K562 (cell line): ENCODE measurements around the gene CISD3. TPM values are rescaled to one million over a fixed set of nuclear protein-coding genes. Genes with fewer than 3 reads are reported as not detected.

Source experiments
- ATAC-seq: fragments of 200-7000 bp; cut with Tn5 transposase; 3 replicates; pipeline ENCODE4 v1.9.1; 2020; ENCODE audit warnings: moderate library complexity
- BruUV-seq: library from RNA; stranded (reverse); fragments of 400-500 nt; replicated peaks from 2 replicates; lab custom pipeline; 2021; lab: Mats Ljungman, UMichigan
- CTCF ChIA-PET: fragments of 300-600 bp; formaldehyde crosslinking; extraction: SDS; loops from one replicate; lab custom pipeline; 2021; ENCODE audit warnings: low intra/inter-chr PET ratio; lab: Yijun Ruan, JAX
- POLR2A ChIA-PET: fragments of 300-600, 350-650 bp; sonication (Branson Sonifier 250); formaldehyde crosslinking; extraction: SDS; loops from one replicate; lab custom pipeline; 2021; ENCODE audit warnings: antibody characterized with exemption, inconsistent platforms; lab: Yijun Ruan, JAX
- DNase-seq, 4 experiments: peaks; one replicate each; pipeline versions ENCODE4 v3.0.0 to v3.0.0-alpha.2; 2011 to 2018; ENCODE audit warnings: low spot score in 3 of 4, mixed read lengths in 3 of 4; ENCODE audit errors: extremely low read depth in 1 of 4
- FAIRE-seq: peaks from 2 replicates; lab custom pipeline; 2011; peaks lifted over from hg19 to GRCh38; lab: Jason Lieb, UNC
- H2AFZ ChIP-seq: 2 replicates; pipeline ENCODE4 v1.6.0; 2011; ENCODE audit warnings: low read depth, low read length, control low read depth, inconsistent platforms
- H3K27ac ChIP-seq: fragments of 200-600 bp; 3 replicates; pipeline ENCODE4 v1.8.0; 2011; ENCODE audit warnings: low read depth, mild to moderate bottlenecking, control low read depth, inconsistent platforms, low read length, moderate library complexity, mixed read lengths; ENCODE audit errors: extremely low read depth
- H3K27me3 ChIP-seq, 2 experiments: fragments of 300-600 bp in 1 of 2; 2 replicates in 1 of 2; 3 replicates in 1 of 2; pipeline versions ENCODE4 v1.6.0 to v1.8.0; 2011; ENCODE audit warnings: inconsistent platforms in 2 of 2, low read length in 2 of 2, mild to moderate bottlenecking in 1 of 2, mixed read lengths in 1 of 2, moderate library complexity in 1 of 2; ENCODE audit not compliant: control insufficient read depth in 2 of 2, insufficient read depth in 2 of 2
- H3K36me3 ChIP-seq: fragments of 300-600 bp; 3 replicates; pipeline ENCODE4 v1.8.0; 2011; ENCODE audit warnings: mild to moderate bottlenecking, low read length, inconsistent platforms; ENCODE audit not compliant: control insufficient read depth, insufficient read depth
- H3K4me1 ChIP-seq, 2 experiments: fragments of 200-600 bp in 1 of 2; replicated peaks in 1 of 2; 2 replicates in 1 of 2; 3 replicates in 1 of 2; pipeline versions ENCODE4 v1.5.1 to v1.8.0; 2011; ENCODE audit warnings: inconsistent platforms in 2 of 2, low read length in 2 of 2, mild to moderate bottlenecking in 1 of 2, mixed read lengths in 1 of 2, moderate library complexity in 1 of 2; ENCODE audit not compliant: control insufficient read depth in 2 of 2, insufficient read depth in 2 of 2
- H3K4me2 ChIP-seq: 2 replicates; pipeline ENCODE4 v1.6.1; 2011; ENCODE audit warnings: low read length, control low read depth, inconsistent platforms, mixed read lengths; ENCODE audit not compliant: insufficient read depth
- H3K4me3 ChIP-seq: fragments of 200-600 bp; sonication (generic), shearing (Covaris generic); 2 replicates; pipeline ENCODE4 v1.5.1; 2016; ENCODE audit warnings: control low read depth, inconsistent platforms
- H3K79me2 ChIP-seq: fragments of 200-600 bp; 3 replicates; pipeline ENCODE4 v1.8.0; 2011; ENCODE audit warnings: low read length, inconsistent platforms; ENCODE audit not compliant: control insufficient read depth, insufficient read depth
- H3K9ac ChIP-seq, 2 experiments: 2 replicates each; pipeline versions ENCODE4 v1.6.0 to v1.6.1; 2011; ENCODE audit warnings: low read depth in 2 of 2, low read length in 2 of 2, control low read depth in 1 of 2, inconsistent platforms in 1 of 2, mild to moderate bottlenecking in 1 of 2, mixed read lengths in 1 of 2; ENCODE audit not compliant: insufficient read depth in 1 of 2
- H3K9me1 ChIP-seq: one replicate; pipeline ENCODE4 v1.6.0; 2011; ENCODE audit warnings: inconsistent platforms, mild to moderate bottlenecking, low read length, moderate library complexity; ENCODE audit not compliant: control insufficient read depth, insufficient read depth
- H3K9me3 ChIP-seq: replicated peaks from 2 replicates; pipeline ENCODE4 v1.5.1; 2011; ENCODE audit warnings: low read depth, low read length, inconsistent platforms; ENCODE audit not compliant: control insufficient read depth, insufficient read depth
- H4K20me1 ChIP-seq: replicated peaks from 2 replicates; pipeline ENCODE4 v1.6.1; 2011; ENCODE audit warnings: low read length, inconsistent platforms, mixed read lengths; ENCODE audit not compliant: control insufficient read depth, insufficient read depth
- CTBP1 ChIP-seq: fragments of 450-650 bp; IDR thresholded peaks from 2 replicates; pipeline ENCODE4 v1.6.1; 2016; ENCODE audit warnings: borderline replicate concordance
- IRF1 ChIP-seq: sonication (generic); formaldehyde crosslinking; IDR thresholded peaks from 2 replicates; pipeline ENCODE4 v1.8.0; 2022; ENCODE audit warnings: missing genetic modification reagents, mild to moderate bottlenecking, borderline replicate concordance
- MTA2 ChIP-seq: fragments of 450-650 bp; IDR thresholded peaks from 2 replicates; pipeline ENCODE4 v1.6.1; 2016; ENCODE audit warnings: low read depth
- NFYB ChIP-seq: IDR thresholded peaks from 2 replicates; pipeline ENCODE4 v1.6.1; 2011; ENCODE audit warnings: mild to moderate bottlenecking, moderate library complexity; ENCODE audit not compliant: insufficient read length; ENCODE audit errors: extremely low read depth
- PCBP1 ChIP-seq: fragments of 200-400 bp; formaldehyde crosslinking; IDR thresholded peaks from 2 replicates; pipeline ENCODE4 v1.6.1; 2018; ENCODE audit warnings: mild to moderate bottlenecking, low read depth, low read length; ENCODE audit not compliant: poor library complexity, severe bottlenecking
- PHB2 ChIP-seq: fragments of 450-650 bp; IDR thresholded peaks from 2 replicates; pipeline ENCODE4 v1.6.1; 2017; ENCODE audit warnings: low read depth
- ZBTB34 ChIP-seq: fragments of 250-450 bp; sonication (Bioruptor Pico); IDR thresholded peaks from 2 replicates; pipeline ENCODE4 v1.8.0; 2021; ENCODE audit warnings: mild to moderate bottlenecking, moderate library complexity
- ZNF121 ChIP-seq: sonication (generic); formaldehyde crosslinking; conservative IDR thresholded peaks from 2 replicates; pipeline ENCODE4 v1.8.0; 2022; ENCODE audit warnings: missing genetic modification reagents
- ZNF239 ChIP-seq: fragments of 250-450 bp; sonication (Bioruptor Pico); IDR thresholded peaks from 2 replicates; pipeline ENCODE4 v1.4.0; 2020; ENCODE audit warnings: mild to moderate bottlenecking
- WGBS: fragments of 100-300 bp; shearing (Covaris generic); methylation state at CpG from one replicate; pipeline ENCODE4 v1.1.6; 2016; ENCODE audit warnings: low coverage, mixed read lengths; ENCODE audit not compliant: insufficient coverage; ENCODE audit errors: missing lambda C conversion rate; 5-methylcytosine and 5-hydroxymethylcytosine counted together
- in situ Hi-C: fragments of 300-500 bp; cut with MboI; formaldehyde crosslinking; loops from 4 replicates; pipeline ENCODE4 v1.15.0; 2018; ENCODE audit warnings: inconsistent platforms, mixed read lengths
- intact Hi-C: fragments of 100-400 bp; cut with micrococcal nuclease; formaldehyde crosslinking; loops from 2 replicates; pipeline ENCODE4 v1.14.2; 2022
- polyA plus RNA-seq, 8 experiments: library from polyadenylated mRNA; depleted of rRNA in 4 of 8; stranded (reverse) in 5 of 8; unstranded in 3 of 8; fragments of >200 nt; fragmentation: Nextera tagmentation in 2 of 8; fragmentation: Illumina TruSeq in 1 of 8; extraction: Ambion mirVana in 2 of 8; extraction: Trizol in 1 of 8; gene quantifications; 2 replicates each; pipeline versions ENCODE4 v1.2.1 to v1.2.3, GENCODE V29; 2011 to 2014; ENCODE audit warnings: inconsistent platforms in 1 of 8, missing spikeins in 1 of 8
- total RNA-seq, 7 experiments: library from RNA; depleted of rRNA in 6 of 7; stranded (reverse); fragments of >200 nt in 6 of 7; fragmentation: Illumina TruSeq in 2 of 7; extraction: Trizol in 2 of 7; gene quantifications; 2 replicates each; pipeline versions ENCODE4 v1.2.1 to v1.2.3, GENCODE V29; 2011 to 2021; ENCODE audit warnings: low replicate concordance in 1 of 7

CISD3 gene
- total and polyA plus RNA-seq, 9 of the 15 experiments (the other 6 are each of a cell fraction or from before 2014, with no cell fraction given), result 5.0 to 60.7 (median 15.7) TPM

GRCh38 chr17:38717139-38717745 lies 12.9 kb upstream of the CISD3 start:
- Histone ChIP-seq H2AFZ (no peak overlapping the region), H3K9me1 (peaks cover 10% of the 10 kb centered on the region), H3K27me3 (no peaks in the 10 kb centered on the region), H3K36me3 (peaks cover 67% of the 10 kb centered on the region), H3K9me3 (no peaks in the 10 kb centered on the region), H3K4me2 (no peak overlapping the region), H3K27ac (no peak overlapping the region), H3K79me2 (no peaks in the 10 kb centered on the region), H3K9ac (peak overlapping the region in 1 of 2 experiments; percentile 71; a peak in 2 of 4 replicates), H3K4me3 (no peak overlapping the region), H4K20me1 (no peaks in the 10 kb centered on the region), H3K4me1 (peaks cover 20 to 44% of the 10 kb centered on the region in 2 experiments)
- TF ChIP-seq IRF1 (CRISPR knock-in tag) (no peak), PCBP1 (no peak), ZNF121 (CRISPR knock-in tag) (peak; percentile 59), ZBTB34 (CRISPR knock-in tag) (no peak), ZNF239 (no peak), CTBP1 (no peak), PHB2 (no peak), NFYB (no peak), MTA2 (no peak)
- WGBS, result 65% methylated on average over 8 of the region's 12 CpGs
- POLR2A ChIA-PET, result interaction anchor here (0.7 to 3.2 kb wide), 4 partner anchors 8 to 14 kb away, joined by 3 to 30 read pairs (median 11); partner anchors contain the start of gene MLLT6
- DNase-seq (no peak), ATAC-seq (no peak), FAIRE-seq (no peak)
- BruUV-seq, result no TSS peak
- CTCF ChIA-PET, result no interaction called here
- intact Hi-C loops (no loop called here), in situ Hi-C loops (no loop called here)
